GM18520 (cell line): Measurements from ENCODE around the gene TAF11L8.
"Not testable (repeated sequence)": the region's sequence is repeated elsewhere in the genome, so short reads cannot be mapped to it uniquely, and the experiment has no call there.

Source experiments
- ATAC-seq: cut with Tn5 transposase; IDR thresholded peaks from one replicate; pipeline ENCODE4 v1.9.1; 2021; ENCODE audit not compliant: unreplicated experiment

TAF11L8 gene

GRCh38 chr5:17590860-17591259 is at the start of gene TAF11L8:
TSS of gene TAF11L8 (minus strand) at chr5:17590960.
- not testable (repeated sequence) for ATAC-seq

- no peak for ATAC-seq
These were observed 43.4 kb upstream of the TAF11L8 start, which contains the start of gene TAF11L14 for GRCh38 chr5:17634160-17634559. TSS of gene TAF11L14 (plus strand) at chr5:17634460.

DNA sequence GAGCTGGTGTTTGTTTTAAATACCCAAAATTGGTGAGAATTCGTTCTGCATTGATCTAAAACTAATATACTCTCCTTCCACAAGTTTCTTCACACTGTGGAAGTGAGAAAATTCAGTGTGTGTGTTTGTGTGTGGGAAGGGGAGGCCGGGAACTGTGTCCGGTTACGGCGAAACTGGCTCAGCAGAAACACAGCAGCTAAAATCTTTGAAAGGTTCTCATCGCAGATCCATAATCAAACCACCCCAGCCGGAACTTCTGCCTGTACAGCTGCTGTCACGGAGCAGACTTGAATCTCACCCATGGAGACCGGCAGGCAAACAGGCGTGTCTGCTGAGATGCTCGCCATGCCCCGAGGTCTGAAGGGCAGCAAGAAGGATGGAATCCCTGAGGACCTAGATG is 41.0 kb upstream of the TAF11L8 start, which contains the start of gene TAF11L13:
Gene TAF11L13, plus strand, starts transcription at position 301 of the 400 bp plus-strand sequence.
- ATAC-seq = not testable (repeated sequence)

GRCh38 chr5:17625686-17626085 is 34.9 kb upstream of the TAF11L8 start:
- no peak for ATAC-seq

GRCh38 chr5:17620627-17621026 is 29.9 kb upstream of the TAF11L8 start:
- ATAC-seq = no peak

GRCh38 chr5:17619354-17619753 is 28.6 kb upstream of the TAF11L8 start:
- ATAC-seq = no peak

DNA sequence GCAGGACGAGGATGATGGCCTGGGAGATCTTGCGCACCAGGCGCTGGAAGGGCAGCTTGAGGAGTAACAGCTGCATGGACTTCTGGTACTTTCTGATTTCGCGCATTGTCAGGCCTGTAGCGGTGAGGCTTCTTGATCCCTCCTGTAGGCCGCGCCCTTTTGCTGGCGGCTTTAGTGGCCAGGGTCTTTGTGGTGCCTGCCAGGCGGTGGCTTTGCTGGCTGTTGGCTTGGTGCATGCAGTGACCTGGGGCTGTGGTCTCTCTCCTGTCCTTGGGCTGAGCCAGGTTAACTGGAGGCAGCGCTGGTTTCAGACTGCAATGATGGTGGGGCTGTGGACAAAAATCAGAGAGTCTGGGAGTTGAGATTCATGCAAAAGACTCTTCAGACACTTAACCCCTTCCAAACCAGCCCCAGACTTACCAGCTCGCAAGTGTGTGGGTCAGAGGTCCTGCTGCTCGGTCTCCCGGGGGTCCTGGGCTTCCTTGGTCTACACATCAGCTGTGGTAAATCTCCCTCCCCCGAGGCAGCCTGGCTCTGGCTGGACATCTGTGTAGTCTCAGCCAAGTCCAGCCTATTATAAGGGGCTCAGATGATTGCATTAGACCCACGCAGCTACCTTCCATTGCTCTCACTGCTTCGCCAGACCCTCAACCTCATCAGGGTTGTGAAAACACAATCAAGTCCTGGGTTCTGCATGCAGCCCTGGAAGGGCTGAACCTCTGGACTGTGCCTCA is 24.3 kb upstream of the TAF11L8 start:
- no peak for ATAC-seq

- not testable (repeated sequence) for ATAC-seq
These were observed 19.3 kb upstream of the TAF11L8 start, which contains the start of gene TAF11L12 for GRCh38 chr5:17610092-17610491. TSS of gene TAF11L12 (plus strand) at chr5:17610392.

- not testable (repeated sequence) for ATAC-seq
These were observed 16.7 kb upstream of the TAF11L8 start for GRCh38 chr5:17607461-17607860.

GRCh38 chr5:17604951-17605350 is 14.2 kb upstream of the TAF11L8 start:
- ATAC-seq = no peak

DNA sequence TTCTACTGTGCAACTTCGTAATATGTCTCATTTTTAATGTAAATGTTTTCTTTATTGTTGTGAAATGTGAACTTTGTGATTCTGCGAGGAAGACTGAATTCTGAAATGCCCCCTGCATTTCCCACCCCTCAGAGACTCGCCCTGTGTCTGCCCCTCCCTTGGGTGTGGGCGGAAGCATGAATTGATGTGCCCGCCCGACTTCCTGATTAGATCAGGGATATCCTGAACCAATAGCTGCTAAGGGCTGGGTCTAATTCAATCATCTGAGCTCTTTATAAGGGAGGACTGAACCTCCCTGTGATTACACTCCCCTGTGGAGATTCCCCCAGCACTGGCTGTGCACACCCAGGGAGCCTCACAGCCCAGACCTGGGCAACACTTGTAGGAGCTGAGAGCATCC is 13.1 kb upstream of the TAF11L8 start, which contains the start of gene TAF11L11:
Gene TAF11L11, plus strand, starts transcription at position 304 of the 400 bp plus-strand sequence.
- ATAC-seq = not testable (repeated sequence)

GRCh38 chr5:17597728-17598127 is 7.0 kb upstream of the TAF11L8 start, which contains the start of gene TAF11L10:
TSS of gene TAF11L10 (minus strand) at chr5:17597828.
- not testable (repeated sequence) for ATAC-seq

- not testable (repeated sequence) for ATAC-seq
These were observed 3.5 kb upstream of the TAF11L8 start, which contains the start of gene TAF11L9 for GRCh38 chr5:17594255-17594654. TSS of gene TAF11L9 (minus strand) at chr5:17594394.

DNA sequence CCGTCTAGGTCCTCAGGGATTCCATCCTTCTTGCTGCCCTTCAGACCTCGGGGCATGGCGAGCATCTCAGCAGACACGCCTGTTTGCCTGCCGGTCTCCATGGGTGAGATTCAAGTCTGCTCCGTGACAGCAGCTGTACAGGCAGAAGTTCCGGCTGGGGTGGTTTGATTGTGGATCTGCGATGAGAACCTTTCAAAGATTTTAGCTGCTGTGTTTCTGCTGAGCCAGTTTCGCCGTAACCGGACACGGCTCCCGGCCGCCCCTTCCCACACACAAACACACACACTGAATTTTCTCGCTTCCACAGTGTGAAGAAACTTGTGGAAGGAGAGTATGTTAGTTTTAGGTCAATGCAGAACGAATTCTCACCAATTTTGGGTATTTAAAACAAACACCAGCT is 5.1 kb downstream of the TAF11L8 start, which contains the start of gene TAF11L7:
Gene TAF11L7, minus strand, starts transcription at position 101 of the 400 bp plus-strand sequence.
- not testable (repeated sequence) for ATAC-seq
